Astrocyte (in vitro differentiated cells and primary cell): ENCODE data around the gene TMEM151A. TPM values are rescaled to one million over a fixed set of nuclear protein-coding genes. Genes with fewer than 3 reads are reported as not detected.

Source experiments
- DNase-seq: peaks from one replicate; pipeline ENCODE4 v3.0.0-alpha.2; 2010; ENCODE audit warnings: low read depth
- FAIRE-seq: peaks from 2 replicates; lab custom pipeline; 2011; peaks lifted over from hg19 to GRCh38; lab: Jason Lieb, UNC
- H2AFZ ChIP-seq: 2 replicates; pipeline ENCODE4 v1.6.0; 2012; ENCODE audit warnings: low read depth, low read length, inconsistent platforms
- H3K27ac ChIP-seq: 2 replicates; pipeline ENCODE4 v1.5.1; 2011; ENCODE audit warnings: low read depth, low read length, inconsistent platforms
- H3K27me3 ChIP-seq: 2 replicates; pipeline ENCODE4 v1.6.0; 2011; ENCODE audit warnings: low read length, inconsistent platforms; ENCODE audit not compliant: insufficient read depth
- H3K36me3 ChIP-seq: 2 replicates; pipeline ENCODE4 v1.5.1; 2011; ENCODE audit warnings: low read length, inconsistent platforms; ENCODE audit not compliant: insufficient read depth
- H3K4me1 ChIP-seq: 2 replicates; pipeline ENCODE4 v1.5.1; 2011; ENCODE audit warnings: low read length, inconsistent platforms; ENCODE audit not compliant: insufficient read depth
- H3K4me2 ChIP-seq: 2 replicates; pipeline ENCODE4 v1.6.0; 2012; ENCODE audit warnings: low read length, inconsistent platforms
- H3K4me3 ChIP-seq: 2 replicates; pipeline ENCODE4 v1.5.1; 2011; ENCODE audit warnings: low read depth, mild to moderate bottlenecking, low read length, inconsistent platforms; ENCODE audit not compliant: insufficient read depth
- H3K79me2 ChIP-seq: 2 replicates; pipeline ENCODE4 v1.6.0; 2012; ENCODE audit warnings: mild to moderate bottlenecking, low read length, inconsistent platforms; ENCODE audit not compliant: insufficient read depth
- H3K9ac ChIP-seq: 2 replicates; pipeline ENCODE4 v1.6.0; 2012; ENCODE audit warnings: mild to moderate bottlenecking, low read length, inconsistent platforms
- H3K9me3 ChIP-seq: 2 replicates; pipeline ENCODE4 v1.5.1; 2012; ENCODE audit warnings: low read depth, mild to moderate bottlenecking, low read length, inconsistent platforms; ENCODE audit not compliant: insufficient read depth
- H4K20me1 ChIP-seq: 2 replicates; pipeline ENCODE4 v1.6.0; 2012; ENCODE audit warnings: low read length, inconsistent platforms; ENCODE audit not compliant: insufficient read depth
- H3K27ac Mint-ChIP-seq: one replicate; pipeline ENCODE4 v1.8.0; 2021; ENCODE audit warnings: mild to moderate bottlenecking, mixed read lengths; ENCODE audit not compliant: unreplicated experiment
- H3K27me3 Mint-ChIP-seq: one replicate; pipeline ENCODE4 v1.8.0; 2021; ENCODE audit warnings: low read depth, mixed read lengths; ENCODE audit not compliant: unreplicated experiment
- H3K36me3 Mint-ChIP-seq: one replicate; pipeline ENCODE4 v1.8.0; 2021; ENCODE audit warnings: low read depth, mixed read lengths; ENCODE audit not compliant: unreplicated experiment
- H3K4me1 Mint-ChIP-seq: one replicate; pipeline ENCODE4 v1.8.0; 2021; ENCODE audit warnings: low read depth, mixed read lengths; ENCODE audit not compliant: unreplicated experiment
- H3K4me3 Mint-ChIP-seq: one replicate; pipeline ENCODE4 v1.8.0; 2021; ENCODE audit warnings: mild to moderate bottlenecking, moderate library complexity, mixed read lengths; ENCODE audit not compliant: unreplicated experiment
- H3K9me3 Mint-ChIP-seq: one replicate; pipeline ENCODE4 v1.8.0; 2021; ENCODE audit warnings: mild to moderate bottlenecking, mixed read lengths; ENCODE audit not compliant: unreplicated experiment
- EZH2 ChIP-seq: IDR thresholded peaks from 2 replicates; pipeline ENCODE4 v1.6.1; 2012; ENCODE audit warnings: mild to moderate bottlenecking, low read length, inconsistent platforms; ENCODE audit not compliant: insufficient read depth
- total RNA-seq: library from RNA; stranded (reverse); gene quantifications from 2 replicates; pipeline ENCODE4 v1.2.1, GENCODE V29; 2021
- TF ChIP-seq, protein P1 (sequence below): IDR thresholded peaks from 2 replicates; pipeline ENCODE4 v1.5.1; 2011; ENCODE audit warnings: low read depth, mild to moderate bottlenecking, inconsistent platforms, low read length, moderate library complexity; ENCODE audit not compliant: insufficient read depth

TMEM151A gene
- total RNA-seq, 1 donor from 2014 or later: 2.0 TPM

DNA sequence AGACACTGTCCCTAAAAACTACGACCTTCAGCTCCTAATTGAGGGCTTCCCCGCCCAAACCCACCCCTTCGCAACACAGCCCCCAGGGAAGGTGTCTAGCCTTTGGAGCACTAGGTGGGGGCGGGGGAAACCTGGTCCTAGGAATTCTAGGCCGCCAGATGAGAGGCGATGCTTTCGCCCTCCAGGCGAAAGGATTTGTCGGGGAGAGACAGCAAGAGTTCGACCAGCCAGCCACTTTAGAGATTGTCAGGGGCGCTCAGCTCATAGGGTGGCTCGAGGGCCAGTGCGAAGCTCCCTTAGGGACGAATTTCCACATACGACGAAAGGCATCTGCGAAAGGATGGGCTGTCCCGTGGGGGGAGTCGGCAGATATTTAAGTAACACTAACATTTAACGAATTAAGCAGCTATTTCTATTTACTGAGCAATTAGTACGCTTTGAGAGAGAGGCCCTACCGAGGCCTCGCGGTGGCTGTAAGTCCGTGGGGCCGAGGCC lies 19.8 kb downstream of the TMEM151A start:
- Histone ChIP-seq H3K27ac (no peak overlapping the region), H3K27me3 (no peaks in the 10 kb centered on the region), H3K9me3 (no peaks in the 10 kb centered on the region), H3K36me3 (no peaks in the 10 kb centered on the region), H2AFZ (peak overlapping the region; percentile 93), H3K4me3 (peak overlapping the region; percentile 65), H3K9ac (peak overlapping the region; percentile 76), H3K79me2 (peaks cover 29% of the 10 kb centered on the region), H4K20me1 (peaks cover 15% of the 10 kb centered on the region), H3K4me1 (peaks cover 31% of the 10 kb centered on the region), H3K4me2 (peak overlapping the region; percentile 92)
- no peak for DNase-seq
- Mint-ChIP-seq H3K36me3 (no peaks in the 10 kb centered on the region), H3K27me3 (peaks cover 14% of the 10 kb centered on the region), H3K9me3 (no peaks in the 10 kb centered on the region), H3K4me1 (peaks cover 16% of the 10 kb centered on the region), H3K4me3 (peak overlapping the region; percentile 91), H3K27ac (peak overlapping the region; percentile 95)
- FAIRE-seq: no peak
- TF ChIP-seq, protein P1, sequence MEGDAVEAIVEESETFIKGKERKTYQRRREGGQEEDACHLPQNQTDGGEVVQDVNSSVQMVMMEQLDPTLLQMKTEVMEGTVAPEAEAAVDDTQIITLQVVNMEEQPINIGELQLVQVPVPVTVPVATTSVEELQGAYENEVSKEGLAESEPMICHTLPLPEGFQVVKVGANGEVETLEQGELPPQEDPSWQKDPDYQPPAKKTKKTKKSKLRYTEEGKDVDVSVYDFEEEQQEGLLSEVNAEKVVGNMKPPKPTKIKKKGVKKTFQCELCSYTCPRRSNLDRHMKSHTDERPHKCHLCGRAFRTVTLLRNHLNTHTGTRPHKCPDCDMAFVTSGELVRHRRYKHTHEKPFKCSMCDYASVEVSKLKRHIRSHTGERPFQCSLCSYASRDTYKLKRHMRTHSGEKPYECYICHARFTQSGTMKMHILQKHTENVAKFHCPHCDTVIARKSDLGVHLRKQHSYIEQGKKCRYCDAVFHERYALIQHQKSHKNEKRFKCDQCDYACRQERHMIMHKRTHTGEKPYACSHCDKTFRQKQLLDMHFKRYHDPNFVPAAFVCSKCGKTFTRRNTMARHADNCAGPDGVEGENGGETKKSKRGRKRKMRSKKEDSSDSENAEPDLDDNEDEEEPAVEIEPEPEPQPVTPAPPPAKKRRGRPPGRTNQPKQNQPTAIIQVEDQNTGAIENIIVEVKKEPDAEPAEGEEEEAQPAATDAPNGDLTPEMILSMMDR: peak; percentile 87
- TF ChIP-seq EZH2: no peak

DNA sequence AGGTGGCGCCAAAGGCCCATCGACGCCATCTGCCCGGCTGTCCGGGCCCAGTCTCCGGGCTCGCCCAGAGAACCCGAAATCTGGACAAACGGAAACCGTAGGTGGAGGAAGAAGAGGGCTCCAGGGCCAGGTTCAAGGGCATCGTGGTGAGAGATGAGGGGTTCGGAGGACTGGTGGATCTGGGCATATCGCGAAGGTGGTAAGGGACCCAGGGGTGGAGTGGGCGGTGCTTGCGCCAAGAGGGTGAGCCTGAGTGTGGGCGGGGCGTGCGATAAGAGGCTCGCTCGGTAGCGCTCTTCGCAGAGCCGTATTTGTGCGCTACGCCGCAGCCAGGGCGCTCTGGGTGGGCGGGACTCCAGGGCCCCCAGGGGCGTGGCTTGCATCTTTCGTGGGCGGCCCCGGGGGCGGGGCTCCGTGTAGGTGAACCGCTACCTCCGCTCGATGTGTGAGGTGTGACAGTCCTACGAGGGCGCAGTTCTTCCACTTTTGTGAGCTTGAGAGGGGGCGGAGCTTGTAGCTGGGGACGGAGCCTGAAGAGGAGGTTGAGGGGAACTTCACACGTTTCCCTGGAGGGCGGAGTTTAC lies 20.4 kb downstream of the TMEM151A start:
- no peaks in the 10 kb centered on the region for H3K9me3 ChIP-seq
- Mint-ChIP-seq H3K36me3 (no peaks in the 10 kb centered on the region), H3K9me3 (no peaks in the 10 kb centered on the region), H3K27me3 (peaks cover 13% of the 10 kb centered on the region), H3K4me1 (peaks cover 16% of the 10 kb centered on the region), H3K27ac (peak overlapping the region; percentile 95), H3K4me3 (peak overlapping the region; percentile 91)
- peak overlapping the region; percentile 69 for H3K27ac ChIP-seq
- peaks cover 15% of the 10 kb centered on the region for H4K20me1 ChIP-seq
- H3K27me3 ChIP-seq: no peaks in the 10 kb centered on the region
- peaks cover 32% of the 10 kb centered on the region for H3K79me2 ChIP-seq
- peak overlapping the region; percentile 92 for H3K4me2 ChIP-seq
- peaks cover 35% of the 10 kb centered on the region for H3K4me1 ChIP-seq
- FAIRE-seq: no peak
- peak overlapping the region; percentile 65 for H3K4me3 ChIP-seq
- H2AFZ ChIP-seq: peak overlapping the region; percentile 93
- DNase-seq: peak; percentile 86
- no peaks in the 10 kb centered on the region for H3K36me3 ChIP-seq
- peak overlapping the region; percentile 76 for H3K9ac ChIP-seq
- TF ChIP-seq EZH2: no peak
- TF ChIP-seq, protein P1: no peak
